Measurements from ENCODE around the gene ZNF184.

DNA sequence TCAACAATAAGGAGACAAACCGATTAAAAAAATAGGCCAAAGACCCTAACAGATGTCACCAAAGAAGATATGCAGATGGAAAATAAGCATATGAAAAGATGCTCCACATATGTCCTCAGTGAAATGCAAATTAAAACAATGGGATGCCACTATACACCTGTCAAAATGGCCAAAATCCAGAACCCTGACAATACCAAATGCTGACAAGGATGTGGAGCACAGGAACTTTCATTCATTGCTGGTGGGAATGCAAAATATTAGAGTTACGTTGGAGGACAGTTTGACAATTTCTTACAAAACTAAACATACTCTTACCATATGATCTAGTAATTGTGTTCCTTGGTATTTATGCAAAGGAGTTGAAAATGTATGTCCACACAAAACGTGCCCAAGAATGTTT is 1.8 kb upstream of the ZNF184 start:
- no peak for TF ChIP-seq POLR2A (IDR thresholded peaks at IDR 0.05; ENCODE audit: low read length)
- no peak for TF ChIP-seq GATA1 (IDR thresholded peaks at IDR 0.05; ENCODE audit: low read depth, low read length)
